ENCODE data around the gene ALPI. TPM values are rescaled to one million over a fixed set of nuclear protein-coding genes. Genes with fewer than 3 reads are reported as not detected.

Gene ALPI
- total and polyA plus RNA-seq, 10 of the 15 experiments (the other 5 are each of a cell fraction or from before 2014, with no cell fraction given): not detected

DNA sequence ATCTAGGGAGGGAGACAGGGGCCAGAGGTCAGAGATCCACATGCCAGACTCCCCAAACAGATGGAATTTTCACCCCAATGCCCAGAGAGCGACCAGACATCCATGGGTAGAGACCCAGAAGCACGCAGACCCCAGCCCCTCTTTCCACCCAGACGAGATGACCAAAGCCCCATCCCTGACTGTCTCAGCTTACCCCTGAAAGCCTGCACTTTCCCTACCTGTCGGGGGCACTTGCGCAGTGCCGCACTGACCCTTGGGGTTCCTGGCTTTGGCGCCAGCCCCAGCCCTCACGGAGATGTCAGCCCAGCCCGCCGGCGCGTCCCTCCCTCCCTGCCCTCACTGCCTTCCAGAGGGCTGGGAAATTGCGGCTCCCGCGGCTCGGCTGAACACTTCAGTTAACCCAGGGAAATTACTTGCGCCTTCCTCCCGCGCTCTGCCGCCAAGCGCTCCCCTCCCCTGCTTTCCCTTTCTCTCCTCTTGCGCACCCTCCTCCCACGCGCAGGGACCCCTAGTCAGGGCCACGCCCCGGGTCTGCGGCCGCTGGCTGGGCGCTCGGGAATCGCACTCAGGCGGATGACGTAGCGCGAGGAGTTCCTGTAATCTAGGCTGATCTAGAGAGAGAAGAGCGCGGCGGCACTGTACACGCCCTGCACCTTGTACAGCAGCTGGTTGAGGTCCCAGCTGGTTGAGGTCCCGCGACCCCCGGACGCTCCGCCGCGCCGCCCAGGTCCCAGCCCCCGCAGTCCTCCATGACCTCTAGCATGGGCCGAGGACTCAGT is 37.3 kb upstream of the ALPI start:
- no peak overlapping the region for H3K9ac ChIP-seq (ENCODE audit: control insufficient read depth, insufficient read depth, low read length)
- RAD21 ChIA-PET (ENCODE audit: unreplicated experiment): no interaction called here
- intact Hi-C loops (cut with micrococcal nuclease; ENCODE audit: unreplicated experiment): no loop called here

More for the DNA sequence above, 37.3 kb upstream of the ALPI start:
- 27% methylated on average over 38 of the region's 49 CpGs for WGBS (ENCODE audit: insufficient coverage, insufficient replicate concordance, low lambda C conversion rate, missing lambda C conversion rate)
- no peak overlapping the region for H3K27ac ChIP-seq (ENCODE audit: control insufficient read depth, insufficient read depth)
- no peaks in the 10 kb centered on the region for H3K4me1 ChIP-seq (ENCODE audit: control insufficient read depth, insufficient read depth, low read length)
- no peak for ATAC-seq
- H2AFZ ChIP-seq (ENCODE audit: control insufficient read depth, low read depth, low read length): no peak overlapping the region
- H3K4me3 ChIP-seq: no peak overlapping the region
- H3K9me3 ChIP-seq (replicated peaks; ENCODE audit: control insufficient read depth, insufficient read depth, low read length): no peaks in the 10 kb centered on the region; the same call in 2 of the 3 replicates
- no peaks in the 10 kb centered on the region for H3K36me3 ChIP-seq (ENCODE audit: control insufficient read depth in 2 of 2, insufficient read depth in 2 of 2, low read length in 1 of 2)
- H3K79me2 ChIP-seq (ENCODE audit: control insufficient read depth, insufficient read depth, low read length): no peaks in the 10 kb centered on the region
- no peak for FAIRE-seq
- ChIA-PET POLR2A (no interaction called here), SMC1A (ENCODE audit: uncharacterized antibody, unreplicated experiment) (no interaction called here), CTCF (no interaction called here)
- TF ChIP-seq SMAD1 (IDR thresholded peaks at IDR 0.05; ENCODE audit: low read depth, partially characterized antibody) (no peak), RB1 (IDR thresholded peaks at IDR 0.05; ENCODE audit: borderline replicate concordance) (no peak), NR2C1 (IDR thresholded peaks at IDR 0.05) (no peak), MYB (IDR thresholded peaks at IDR 0.05; ENCODE audit: borderline replicate concordance, low read depth, low read length) (no peak), SMAD5 (IDR thresholded peaks at IDR 0.05; ENCODE audit: low read depth) (no peak), POLR2A (IDR thresholded peaks at IDR 0.05; ENCODE audit: low read depth, low read length) (no peak)
- TF ChIP-seq, protein P1, sequence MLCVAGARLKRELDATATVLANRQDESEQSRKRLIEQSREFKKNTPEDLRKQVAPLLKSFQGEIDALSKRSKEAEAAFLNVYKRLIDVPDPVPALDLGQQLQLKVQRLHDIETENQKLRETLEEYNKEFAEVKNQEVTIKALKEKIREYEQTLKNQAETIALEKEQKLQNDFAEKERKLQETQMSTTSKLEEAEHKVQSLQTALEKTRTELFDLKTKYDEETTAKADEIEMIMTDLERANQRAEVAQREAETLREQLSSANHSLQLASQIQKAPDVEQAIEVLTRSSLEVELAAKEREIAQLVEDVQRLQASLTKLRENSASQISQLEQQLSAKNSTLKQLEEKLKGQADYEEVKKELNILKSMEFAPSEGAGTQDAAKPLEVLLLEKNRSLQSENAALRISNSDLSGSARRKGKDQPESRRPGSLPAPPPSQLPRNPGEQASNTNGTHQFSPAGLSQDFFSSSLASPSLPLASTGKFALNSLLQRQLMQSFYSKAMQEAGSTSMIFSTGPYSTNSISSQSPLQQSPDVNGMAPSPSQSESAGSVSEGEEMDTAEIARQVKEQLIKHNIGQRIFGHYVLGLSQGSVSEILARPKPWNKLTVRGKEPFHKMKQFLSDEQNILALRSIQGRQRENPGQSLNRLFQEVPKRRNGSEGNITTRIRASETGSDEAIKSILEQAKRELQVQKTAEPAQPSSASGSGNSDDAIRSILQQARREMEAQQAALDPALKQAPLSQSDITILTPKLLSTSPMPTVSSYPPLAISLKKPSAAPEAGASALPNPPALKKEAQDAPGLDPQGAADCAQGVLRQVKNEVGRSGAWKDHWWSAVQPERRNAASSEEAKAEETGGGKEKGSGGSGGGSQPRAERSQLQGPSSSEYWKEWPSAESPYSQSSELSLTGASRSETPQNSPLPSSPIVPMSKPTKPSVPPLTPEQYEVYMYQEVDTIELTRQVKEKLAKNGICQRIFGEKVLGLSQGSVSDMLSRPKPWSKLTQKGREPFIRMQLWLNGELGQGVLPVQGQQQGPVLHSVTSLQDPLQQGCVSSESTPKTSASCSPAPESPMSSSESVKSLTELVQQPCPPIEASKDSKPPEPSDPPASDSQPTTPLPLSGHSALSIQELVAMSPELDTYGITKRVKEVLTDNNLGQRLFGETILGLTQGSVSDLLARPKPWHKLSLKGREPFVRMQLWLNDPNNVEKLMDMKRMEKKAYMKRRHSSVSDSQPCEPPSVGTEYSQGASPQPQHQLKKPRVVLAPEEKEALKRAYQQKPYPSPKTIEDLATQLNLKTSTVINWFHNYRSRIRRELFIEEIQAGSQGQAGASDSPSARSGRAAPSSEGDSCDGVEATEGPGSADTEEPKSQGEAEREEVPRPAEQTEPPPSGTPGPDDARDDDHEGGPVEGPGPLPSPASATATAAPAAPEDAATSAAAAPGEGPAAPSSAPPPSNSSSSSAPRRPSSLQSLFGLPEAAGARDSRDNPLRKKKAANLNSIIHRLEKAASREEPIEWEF (IDR thresholded peaks at IDR 0.05; ENCODE audit: insufficient replicate concordance, low read depth, low read length): no peak
- no peak overlapping the region for H3K4me2 ChIP-seq (ENCODE audit: control insufficient read depth, insufficient read depth)
- no peaks in the 10 kb centered on the region for H4K20me1 ChIP-seq (ENCODE audit: control insufficient read depth, insufficient read depth)
- in situ Hi-C loops (cut with MboI): no loop called here
- BruUV-seq (replicated peaks): no TSS peak
- H3K27me3 ChIP-seq (replicated peaks in 1 of 2; ENCODE audit: control insufficient read depth in 2 of 2, insufficient read depth in 2 of 2, low read length in 1 of 2): peaks cover 8 to 11% of the 10 kb centered on the region in 2 experiments; a peak in 3 of 4 replicates
- no peak for DNase-seq (ENCODE audit: low read depth, low spot score)
